NB4 (cell line): ENCODE data around the gene SEPSECS.

Experiments
- DNase-seq: peaks from one replicate; pipeline ENCODE4 v3.0.0; 2010; ENCODE audit warnings: low read depth
- H3K4me3 ChIP-seq: one replicate; pipeline ENCODE4 v1.5.1; 2011; ENCODE audit warnings: mild to moderate bottlenecking, low read depth, low read length, moderate library complexity
- CTCF ChIP-seq: IDR thresholded peaks from one replicate; pipeline ENCODE4 v1.5.1; 2012; ENCODE audit warnings: low read depth, low read length
- MAX ChIP-seq: IDR thresholded peaks from 2 replicates; pipeline ENCODE4 v1.6.1; 2011; ENCODE audit warnings: low read depth, low read length
- MYC ChIP-seq: IDR thresholded peaks from 2 replicates; pipeline ENCODE4 v1.6.1; 2011; ENCODE audit warnings: low read depth, low read length
- POLR2A ChIP-seq: IDR thresholded peaks from 2 replicates; pipeline ENCODE4 v1.6.1; 2011; ENCODE audit warnings: mild to moderate bottlenecking; ENCODE audit not compliant: insufficient read length; ENCODE audit errors: extremely low read depth

The SEPSECS gene

GRCh38 chr4:25096251-25096980 lies 63.8 kb downstream of the SEPSECS start:
- peak; percentile 23 for DNase-seq
- no peak overlapping the region for H3K4me3 ChIP-seq
- TF ChIP-seq MAX, result no peak
- no peak for TF ChIP-seq CTCF
- no peak for TF ChIP-seq MYC
- no peak for TF ChIP-seq POLR2A

- H3K4me3 ChIP-seq, result no peak overlapping the region
- TF ChIP-seq CTCF (no peak), MYC (no peak), MAX (no peak), POLR2A (no peak)
- DNase-seq, result no peak
Observed at GRCh38 chr4:25095837-25096236, 64.4 kb downstream of the SEPSECS start.

GRCh38 chr4:25092139-25092538 lies 68.1 kb downstream of the SEPSECS start:
- no peak for TF ChIP-seq CTCF
- no peak for TF ChIP-seq MYC
- TF ChIP-seq POLR2A, result no peak
- no peak for TF ChIP-seq MAX
- no peak for DNase-seq
- H3K4me3 ChIP-seq, result no peak overlapping the region

GRCh38 chr4:25090516-25090915 lies 69.7 kb downstream of the SEPSECS start:
- no peak for TF ChIP-seq MYC
- TF ChIP-seq CTCF, result no peak
- TF ChIP-seq POLR2A, result no peak
- no peak for TF ChIP-seq MAX
- DNase-seq, result no peak
- H3K4me3 ChIP-seq, result no peak overlapping the region

- TF ChIP-seq CTCF (no peak), POLR2A (no peak), MYC (no peak), MAX (no peak)
- peak; percentile 55 for DNase-seq
- H3K4me3 ChIP-seq, result peak overlapping the region; percentile 46
Observed at GRCh38 chr4:25089051-25089763, 71.0 kb downstream of the SEPSECS start.
